Gastrocnemius medialis (tissue), 4 donors: ENCODE results near the gene COG7.

ENCODE experiments used
- CTCF ChIP-seq, 5 experiments: fragments of 450-650 bp in 3 of 5; fragments of 200-600 bp in 2 of 5; sonication (generic) in 2 of 5; IDR thresholded peaks in 4 of 5; conservative IDR thresholded peaks in 1 of 5; 1 replicate in 4 of 5; 2 replicates in 1 of 5; pipeline ENCODE4 v1.5.1; 2016 to 2019; ENCODE audit warnings: antibody characterized with exemption in 5 of 5, mild to moderate bottlenecking in 3 of 5, moderate library complexity in 3 of 5
- POLR2A ChIP-seq, 2 donors: fragments of 450-650 bp; IDR thresholded peaks; one replicate each; pipeline ENCODE4 v1.6.1; 2017; ENCODE audit warnings: antibody characterized with exemption in 2 of 2, mild to moderate bottlenecking in 2 of 2, moderate library complexity in 2 of 2

DNA sequence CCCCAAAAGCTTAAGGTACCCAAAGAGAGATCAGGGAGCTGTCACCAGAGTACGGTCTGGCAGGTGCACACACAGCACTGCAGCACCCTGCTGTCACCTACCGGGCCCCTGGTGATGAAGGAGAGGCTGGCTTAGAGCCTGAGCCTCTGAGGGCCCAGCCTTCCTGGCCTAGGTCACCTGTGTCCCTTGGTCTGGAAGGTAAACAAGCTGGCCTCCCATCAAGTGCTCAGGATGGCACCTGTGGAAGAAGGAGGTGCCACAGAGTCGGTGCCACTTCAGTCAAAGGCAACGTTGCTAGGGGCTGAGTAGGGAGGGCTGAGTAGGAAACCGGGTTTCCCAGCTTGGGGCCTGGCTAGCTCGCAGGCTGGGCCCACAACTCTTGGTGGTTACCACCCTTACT lies 70.7 kb downstream of the COG7 start:
- no peak for TF ChIP-seq CTCF (IDR thresholded peaks at IDR 0.05 in 4 of 5, conservative IDR thresholded peaks at IDR 0.05 in 1 of 5)
- TF ChIP-seq POLR2A (IDR thresholded peaks at IDR 0.05): no peak
